K562 (cell line): ENCODE data around the gene RTL10. TPM values are rescaled to one million over a fixed set of nuclear protein-coding genes. Genes with fewer than 3 reads are reported as not detected.

Source experiments
- BRD9 ChIP-seq: fragments of 450-650 bp; IDR thresholded peaks from 2 replicates; pipeline ENCODE4 v1.6.1; 2018; ENCODE audit warnings: low read depth; ENCODE audit not compliant: partially characterized antibody
- CAMTA2 ChIP-seq: fragments of 250-450 bp; sonication (Bioruptor Pico); conservative IDR thresholded peaks from 2 replicates; pipeline ENCODE4 v1.5.1; 2022
- CEBPB ChIP-seq: fragments of 450-650 bp; IDR thresholded peaks from 2 replicates; pipeline ENCODE4 v1.6.1; 2016; ENCODE audit warnings: missing genetic modification characterization, missing compliant biosample characterization
- CHD2 ChIP-seq: IDR thresholded peaks from 2 replicates; pipeline ENCODE4 v1.6.1; 2011; ENCODE audit warnings: low read depth, low read length
- CREBBP ChIP-seq: IDR thresholded peaks from one replicate; pipeline ENCODE4 v1.6.1; 2012; ENCODE audit warnings: low read depth, mild to moderate bottlenecking, control low read depth, inconsistent platforms, low read length
- DDX20 ChIP-seq: fragments of 450-650 bp; IDR thresholded peaks from 2 replicates; pipeline ENCODE4 v1.6.1; 2016; ENCODE audit warnings: missing genetic modification characterization, low read depth, mild to moderate bottlenecking, missing compliant biosample characterization, moderate library complexity
- ELF2 ChIP-seq: fragments of 250-450 bp; sonication (Bioruptor Pico); IDR thresholded peaks from 2 replicates; pipeline ENCODE4 v1.5.0; 2021; ENCODE audit warnings: mild to moderate bottlenecking
- ERF ChIP-seq: fragments of 450-650 bp; formaldehyde crosslinking; IDR thresholded peaks from 2 replicates; pipeline ENCODE4 v1.4.0; 2020; ENCODE audit warnings: mild to moderate bottlenecking, mixed read lengths
- GABPB1 ChIP-seq: sonication (generic); formaldehyde crosslinking; IDR thresholded peaks from 2 replicates; pipeline ENCODE4 v1.8.0; 2022; ENCODE audit warnings: mild to moderate bottlenecking, missing genetic modification reagents
- MIER1 ChIP-seq: fragments of 450-650 bp; IDR thresholded peaks from 2 replicates; pipeline ENCODE4 v1.6.1; 2016; ENCODE audit warnings: antibody characterized with exemption, mild to moderate bottlenecking, low read depth
- NR2C2 ChIP-seq, 2 experiments: fragments of 200-800 bp in 1 of 2; sonication (Bioruptor generic) in 1 of 2; sonication (generic) in 1 of 2; formaldehyde crosslinking in 1 of 2; IDR thresholded peaks; 2 replicates each; pipeline versions ENCODE4 v1.6.1 to v1.8.0; 2016 to 2022; ENCODE audit warnings: mild to moderate bottlenecking in 1 of 2, missing compliant biosample characterization in 1 of 2, missing genetic modification characterization in 1 of 2, missing genetic modification reagents in 1 of 2
- OTX1 ChIP-seq: fragments of 450-650 bp; formaldehyde crosslinking; IDR thresholded peaks from 2 replicates; pipeline ENCODE4 v1.4.0; 2022; ENCODE audit warnings: mild to moderate bottlenecking
- POU5F1 ChIP-seq: fragments of 150-350 bp; IDR thresholded peaks from 2 replicates; pipeline ENCODE4 v1.6.1; 2014; ENCODE audit warnings: borderline replicate concordance, low read length, low read depth, mild to moderate bottlenecking; ENCODE audit not compliant: partially characterized antibody
- RBFOX2 ChIP-seq: fragments of 200-400 bp; formaldehyde crosslinking; IDR thresholded peaks from 2 replicates; pipeline ENCODE4 v1.6.1; 2017; ENCODE audit warnings: low read depth, mild to moderate bottlenecking, low read length, moderate library complexity
- SIRT6 ChIP-seq: IDR thresholded peaks from one replicate; pipeline ENCODE4 v1.6.1; 2012; ENCODE audit warnings: low read depth, mild to moderate bottlenecking, control low read depth, inconsistent platforms, low read length, moderate library complexity
- TCF3 ChIP-seq: sonication (generic); formaldehyde crosslinking; IDR thresholded peaks from 2 replicates; pipeline ENCODE4 v1.4.0; 2020; ENCODE audit warnings: mild to moderate bottlenecking, missing genetic modification reagents
- ZBTB1 ChIP-seq: sonication (generic); formaldehyde crosslinking; IDR thresholded peaks from 2 replicates; pipeline ENCODE4 v1.8.1; 2023; ENCODE audit warnings: missing genetic modification reagents, low read depth, mild to moderate bottlenecking, borderline replicate concordance
- ZNF232 ChIP-seq: sonication (generic); formaldehyde crosslinking; IDR thresholded peaks from 2 replicates; pipeline ENCODE4 v1.8.0; 2022; ENCODE audit warnings: mild to moderate bottlenecking, missing genetic modification reagents
- ZNF24 ChIP-seq: fragments of 450-650 bp; IDR thresholded peaks from 2 replicates; pipeline ENCODE4 v1.6.1; 2016
- ZNF41 ChIP-seq: fragments of 250-450 bp; sonication (Bioruptor Pico); conservative IDR thresholded peaks from 2 replicates; pipeline ENCODE4 v1.4.0; 2020; ENCODE audit warnings: mild to moderate bottlenecking
- polyA plus RNA-seq, 8 experiments: library from polyadenylated mRNA; depleted of rRNA in 4 of 8; stranded (reverse) in 5 of 8; unstranded in 3 of 8; fragments of >200 nt; fragmentation: Nextera tagmentation in 2 of 8; fragmentation: Illumina TruSeq in 1 of 8; extraction: Ambion mirVana in 2 of 8; extraction: Trizol in 1 of 8; gene quantifications; 2 replicates each; pipeline versions ENCODE4 v1.2.1 to v1.2.3, GENCODE V29; 2011 to 2014; ENCODE audit warnings: inconsistent platforms in 1 of 8, missing spikeins in 1 of 8
- total RNA-seq, 7 experiments: library from RNA; depleted of rRNA in 6 of 7; stranded (reverse); fragments of >200 nt in 6 of 7; fragmentation: Illumina TruSeq in 2 of 7; extraction: Trizol in 2 of 7; gene quantifications; 2 replicates each; pipeline versions ENCODE4 v1.2.1 to v1.2.3, GENCODE V29; 2011 to 2021; ENCODE audit warnings: low replicate concordance in 1 of 7
- TF ChIP-seq, protein P1 (sequence below): fragments of 450-650 bp; conservative IDR thresholded peaks from 2 replicates; pipeline ENCODE4 v1.6.1; 2016; ENCODE audit warnings: missing genetic modification characterization, low read depth, mild to moderate bottlenecking, missing compliant biosample characterization, moderate library complexity
- TF ChIP-seq, protein P2 (sequence below): fragments of 450-650 bp; IDR thresholded peaks from 2 replicates; pipeline ENCODE4 v1.6.1; 2016; ENCODE audit warnings: missing biosample characterization, missing genetic modification characterization
- TF ChIP-seq, protein P3 (sequence below): fragments of 250-450 bp; sonication (Bioruptor Pico); IDR thresholded peaks from 2 replicates; pipeline ENCODE4 v1.5.0; 2022; ENCODE audit warnings: mild to moderate bottlenecking
- TF ChIP-seq, protein P4 (sequence below): fragments of 450-650 bp; formaldehyde crosslinking; IDR thresholded peaks from 2 replicates; pipeline ENCODE4 v1.4.0; 2022; ENCODE audit warnings: mild to moderate bottlenecking, moderate library complexity

RTL10 gene
- total and polyA plus RNA-seq, 9 of the 15 experiments (the other 6 are each of a cell fraction or from before 2014, with no cell fraction given): 19.8 to 75.5 (median 32.5) TPM

DNA sequence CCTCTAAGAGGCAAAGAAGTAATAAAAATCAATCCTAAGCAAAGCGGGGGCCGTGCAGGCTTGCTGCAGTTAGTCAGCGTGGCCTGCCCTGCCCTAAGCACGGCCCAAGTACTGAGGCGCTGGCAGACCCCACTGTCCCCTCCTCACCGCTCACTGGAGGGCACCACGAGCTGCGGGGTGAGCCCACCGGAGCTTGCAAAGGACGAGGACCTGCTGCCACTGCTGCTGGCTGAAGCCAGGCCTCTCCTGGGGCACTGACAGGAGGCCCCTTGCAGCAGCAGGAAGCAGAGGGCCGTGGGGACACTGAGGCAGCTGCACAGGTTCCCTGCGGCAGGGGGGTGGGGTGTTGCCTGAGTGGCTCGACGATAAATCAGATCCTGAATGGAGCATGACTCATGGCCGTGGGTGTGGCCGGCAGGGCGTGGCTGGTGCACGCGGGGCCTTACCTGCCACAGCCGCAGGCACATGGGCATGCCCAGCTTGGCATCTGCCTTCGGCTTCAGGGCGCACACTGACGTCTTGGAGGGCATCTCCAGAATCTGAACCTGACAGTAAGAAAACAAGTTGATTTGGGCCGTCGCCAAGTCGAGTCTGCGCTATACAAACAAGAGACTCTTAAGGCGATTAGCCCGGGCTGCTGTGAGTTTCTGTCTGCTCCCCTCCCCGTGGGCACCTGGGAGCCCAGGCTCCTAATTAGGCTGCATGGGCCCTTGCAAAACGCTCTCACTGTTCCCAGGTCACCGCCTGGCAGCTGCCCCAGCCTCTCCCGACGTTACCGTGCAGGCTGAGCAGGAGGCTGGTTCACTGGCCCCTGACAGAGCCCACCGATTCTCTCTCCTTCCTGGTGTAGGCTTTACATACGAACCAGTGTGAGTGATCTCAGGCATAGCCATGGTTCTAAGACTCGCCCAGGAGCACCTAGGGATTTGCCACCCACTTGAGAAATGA is 48.2 kb downstream of the RTL10 start (continued):
- TF ChIP-seq, protein P1, sequence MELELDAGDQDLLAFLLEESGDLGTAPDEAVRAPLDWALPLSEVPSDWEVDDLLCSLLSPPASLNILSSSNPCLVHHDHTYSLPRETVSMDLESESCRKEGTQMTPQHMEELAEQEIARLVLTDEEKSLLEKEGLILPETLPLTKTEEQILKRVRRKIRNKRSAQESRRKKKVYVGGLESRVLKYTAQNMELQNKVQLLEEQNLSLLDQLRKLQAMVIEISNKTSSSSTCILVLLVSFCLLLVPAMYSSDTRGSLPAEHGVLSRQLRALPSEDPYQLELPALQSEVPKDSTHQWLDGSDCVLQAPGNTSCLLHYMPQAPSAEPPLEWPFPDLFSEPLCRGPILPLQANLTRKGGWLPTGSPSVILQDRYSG (tag): no peak; the same call in 1 of the 2 replicates
- TF ChIP-seq DDX20 (tag): no peak
- 0 out of 2 replicates have a peak, but pooled peaks have one; percentile 46 for TF ChIP-seq RBFOX2
- no peak for TF ChIP-seq SIRT6
- no peak for TF ChIP-seq CREBBP
- TF ChIP-seq, protein P2, sequence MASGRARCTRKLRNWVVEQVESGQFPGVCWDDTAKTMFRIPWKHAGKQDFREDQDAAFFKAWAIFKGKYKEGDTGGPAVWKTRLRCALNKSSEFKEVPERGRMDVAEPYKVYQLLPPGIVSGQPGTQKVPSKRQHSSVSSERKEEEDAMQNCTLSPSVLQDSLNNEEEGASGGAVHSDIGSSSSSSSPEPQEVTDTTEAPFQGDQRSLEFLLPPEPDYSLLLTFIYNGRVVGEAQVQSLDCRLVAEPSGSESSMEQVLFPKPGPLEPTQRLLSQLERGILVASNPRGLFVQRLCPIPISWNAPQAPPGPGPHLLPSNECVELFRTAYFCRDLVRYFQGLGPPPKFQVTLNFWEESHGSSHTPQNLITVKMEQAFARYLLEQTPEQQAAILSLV (tag): no peak
- no peak for TF ChIP-seq TCF3 (CRISPR knock-in tag)
- TF ChIP-seq GABPB1 (CRISPR knock-in tag): no peak
- no peak for TF ChIP-seq ZNF232 (CRISPR knock-in tag)
- no peak for TF ChIP-seq CAMTA2 (CRISPR knock-in tag)
- TF ChIP-seq ERF: 0 out of 2 replicates have a peak, but pooled peaks have one; percentile 8
- no peak for TF ChIP-seq MIER1
- TF ChIP-seq ELF2 (CRISPR knock-in tag): no peak
- no peak for TF ChIP-seq CEBPB (tag)
- TF ChIP-seq ZNF24: no peak
- TF ChIP-seq BRD9: no peak
- TF ChIP-seq OTX1 (CRISPR knock-in tag): no peak
- TF ChIP-seq CHD2: peak; percentile 67
- no peak for TF ChIP-seq ZNF41
- TF ChIP-seq, protein P3, sequence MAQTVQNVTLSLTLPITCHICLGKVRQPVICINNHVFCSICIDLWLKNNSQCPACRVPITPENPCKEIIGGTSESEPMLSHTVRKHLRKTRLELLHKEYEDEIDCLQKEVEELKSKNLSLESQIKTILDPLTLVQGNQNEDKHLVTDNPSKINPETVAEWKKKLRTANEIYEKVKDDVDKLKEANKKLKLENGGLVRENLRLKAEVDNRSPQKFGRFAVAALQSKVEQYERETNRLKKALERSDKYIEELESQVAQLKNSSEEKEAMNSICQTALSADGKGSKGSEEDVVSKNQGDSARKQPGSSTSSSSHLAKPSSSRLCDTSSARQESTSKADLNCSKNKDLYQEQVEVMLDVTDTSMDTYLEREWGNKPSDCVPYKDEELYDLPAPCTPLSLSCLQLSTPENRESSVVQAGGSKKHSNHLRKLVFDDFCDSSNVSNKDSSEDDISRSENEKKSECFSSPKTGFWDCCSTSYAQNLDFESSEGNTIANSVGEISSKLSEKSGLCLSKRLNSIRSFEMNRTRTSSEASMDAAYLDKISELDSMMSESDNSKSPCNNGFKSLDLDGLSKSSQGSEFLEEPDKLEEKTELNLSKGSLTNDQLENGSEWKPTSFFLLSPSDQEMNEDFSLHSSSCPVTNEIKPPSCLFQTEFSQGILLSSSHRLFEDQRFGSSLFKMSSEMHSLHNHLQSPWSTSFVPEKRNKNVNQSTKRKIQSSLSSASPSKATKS (CRISPR knock-in tag): no peak
- TF ChIP-seq NR2C2 (CRISPR knock-in tag; IDR thresholded peaks at IDR 0.05): no peak
- no peak for TF ChIP-seq NR2C2 (tag; IDR thresholded peaks at IDR 0.05)
- TF ChIP-seq, protein P4, sequence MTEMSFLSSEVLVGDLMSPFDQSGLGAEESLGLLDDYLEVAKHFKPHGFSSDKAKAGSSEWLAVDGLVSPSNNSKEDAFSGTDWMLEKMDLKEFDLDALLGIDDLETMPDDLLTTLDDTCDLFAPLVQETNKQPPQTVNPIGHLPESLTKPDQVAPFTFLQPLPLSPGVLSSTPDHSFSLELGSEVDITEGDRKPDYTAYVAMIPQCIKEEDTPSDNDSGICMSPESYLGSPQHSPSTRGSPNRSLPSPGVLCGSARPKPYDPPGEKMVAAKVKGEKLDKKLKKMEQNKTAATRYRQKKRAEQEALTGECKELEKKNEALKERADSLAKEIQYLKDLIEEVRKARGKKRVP (CRISPR knock-in tag): no peak
- TF ChIP-seq ZBTB1 (CRISPR knock-in tag): no peak
- no peak for TF ChIP-seq POU5F1
